ENCODE data around the gene UBE2I.
"Not testable (repeated sequence)": the region's sequence is repeated elsewhere in the genome, so short reads cannot be mapped to it uniquely, and the experiment has no call there.

Gene UBE2I

GRCh38 chr16:1308977-1309885 lies at the start of gene UBE2I:
TSS of gene UBE2I (plus strand) at chr16:1309636. CDS start at chr16:1314031, 4,395 bp downstream.
- peak; percentile 92 for DNase-seq (ENCODE audit: low read depth in 2 of 2)

- DNase-seq (ENCODE audit: low read depth in 2 of 2), result no peak
These were observed 49.7 kb upstream of the UBE2I start for GRCh38 chr16:1259760-1260068.

- DNase-seq (ENCODE audit: low read depth in 2 of 2), result no peak
These were observed 49.2 kb upstream of the UBE2I start for GRCh38 chr16:1260101-1260680.

- DNase-seq (ENCODE audit: low read depth in 2 of 2), result no peak
These were observed 48.1 kb upstream of the UBE2I start for GRCh38 chr16:1261131-1261892.

GRCh38 chr16:1262210-1262845 lies 47.1 kb upstream of the UBE2I start:
- DNase-seq (ENCODE audit: low read depth in 2 of 2), result no peak

GRCh38 chr16:1262846-1263221 lies 46.6 kb upstream of the UBE2I start:
- no peak for DNase-seq (ENCODE audit: low read depth in 2 of 2)

- DNase-seq (ENCODE audit: low read depth in 2 of 2), result no peak
These were observed 45.7 kb upstream of the UBE2I start for GRCh38 chr16:1263591-1264344.

GRCh38 chr16:1264345-1265089 lies 44.9 kb upstream of the UBE2I start:
- no peak for DNase-seq (ENCODE audit: low read depth in 2 of 2)

- DNase-seq (ENCODE audit: low read depth in 2 of 2), result no peak
These were observed 44.3 kb upstream of the UBE2I start for GRCh38 chr16:1265090-1265630.

- no peak for DNase-seq (ENCODE audit: low read depth in 2 of 2)
These were observed 43.6 kb upstream of the UBE2I start for GRCh38 chr16:1265826-1266225.

GRCh38 chr16:1269418-1269817 lies 40.0 kb upstream of the UBE2I start:
- not testable (repeated sequence) for DNase-seq (ENCODE audit: low read depth in 2 of 2)

GRCh38 chr16:1271380-1271723 lies 38.1 kb upstream of the UBE2I start:
- no peak for DNase-seq (ENCODE audit: low read depth in 2 of 2)

GRCh38 chr16:1271724-1272413 lies 37.6 kb upstream of the UBE2I start:
- not testable (repeated sequence) for DNase-seq (ENCODE audit: low read depth in 2 of 2)

GRCh38 chr16:1272453-1273198 lies 36.8 kb upstream of the UBE2I start:
- DNase-seq (ENCODE audit: low read depth in 2 of 2), result no peak

- DNase-seq (ENCODE audit: low read depth in 2 of 2), result no peak
These were observed 35.6 kb upstream of the UBE2I start for GRCh38 chr16:1273816-1274215.

- no peak for DNase-seq (ENCODE audit: low read depth in 2 of 2)
These were observed 34.7 kb upstream of the UBE2I start for GRCh38 chr16:1274767-1275166.

GRCh38 chr16:1275791-1276579 lies 33.5 kb upstream of the UBE2I start:
- no peak for DNase-seq (ENCODE audit: low read depth in 2 of 2)

GRCh38 chr16:1276580-1276878 lies 32.9 kb upstream of the UBE2I start:
- no peak for DNase-seq (ENCODE audit: low read depth in 2 of 2)

- no peak for DNase-seq (ENCODE audit: low read depth in 2 of 2)
These were observed 32.3 kb upstream of the UBE2I start for GRCh38 chr16:1277151-1277598.
